Smooth muscle cell (in vitro differentiated cells): ENCODE data around the gene SLC46A3. TPM values are rescaled to one million over a fixed set of nuclear protein-coding genes. Genes with fewer than 3 reads are reported as not detected.
A peak's percentile ranks its signal among the peaks of the same experiment; 100 is the strongest.

Experiments
- DNase-seq: peaks from one replicate; lab custom pipeline; 2025; ENCODE audit not compliant: unreplicated experiment; lab: John Stamatoyannopoulos, UW
- H2AFZ ChIP-seq: fragments of 200-600 bp; sonication (generic); 2 replicates; pipeline ENCODE4 v1.6.0; 2016; ENCODE audit warnings: antibody characterized with exemption, low read depth, mild to moderate bottlenecking
- H3F3A ChIP-seq: fragments of 200-600 bp; sonication (generic); 2 replicates; pipeline ENCODE4 v1.6.0; 2017; ENCODE audit warnings: antibody characterized with exemption, low read depth
- H3K27ac ChIP-seq: fragments of 200-600 bp; sonication (generic); 2 replicates; pipeline ENCODE4 v1.5.1; 2016; ENCODE audit warnings: low read depth, mild to moderate bottlenecking
- H3K27me3 ChIP-seq: fragments of 200-600 bp; sonication (generic); 2 replicates; pipeline ENCODE4 v1.6.1; 2016; ENCODE audit warnings: low read depth, mild to moderate bottlenecking
- H3K36me3 ChIP-seq: fragments of 200-600 bp; sonication (generic); 2 replicates; pipeline ENCODE4 v1.5.1; 2016; ENCODE audit warnings: low read depth
- H3K4me1 ChIP-seq: fragments of 200-600 bp; sonication (generic); 2 replicates; pipeline ENCODE4 v1.5.1; 2016; ENCODE audit warnings: low read depth
- H3K4me2 ChIP-seq: fragments of 200-600 bp; sonication (generic); 2 replicates; pipeline ENCODE4 v1.6.0; 2016; ENCODE audit warnings: mild to moderate bottlenecking
- H3K4me3 ChIP-seq: fragments of 200-600 bp; sonication (generic); 2 replicates; pipeline ENCODE4 v1.5.1; 2016; ENCODE audit warnings: mild to moderate bottlenecking
- H3K79me2 ChIP-seq: fragments of 200-600 bp; sonication (generic); 2 replicates; pipeline ENCODE4 v1.6.0; 2016; ENCODE audit warnings: low read depth, mild to moderate bottlenecking
- H3K9ac ChIP-seq: fragments of 200-600 bp; sonication (generic); 2 replicates; pipeline ENCODE4 v1.6.0; 2016; ENCODE audit warnings: low read depth
- H3K9me3 ChIP-seq: fragments of 200-600 bp; sonication (generic); replicated peaks from 2 replicates; pipeline ENCODE4 v1.5.1; 2016; ENCODE audit warnings: low read depth
- H4K20me1 ChIP-seq: fragments of 200-600 bp; sonication (generic); 2 replicates; pipeline ENCODE4 v1.6.0; 2016; ENCODE audit warnings: low read depth
- CTCF ChIP-seq: fragments of 200-600 bp; sonication (generic); IDR thresholded peaks from 2 replicates; pipeline ENCODE4 v1.5.1; 2017; ENCODE audit warnings: borderline replicate concordance, mild to moderate bottlenecking, antibody characterized with exemption; ENCODE audit not compliant: insufficient read depth, poor library complexity, severe bottlenecking
- WGBS: methylation state at CpG from one replicate; pipeline ENCODE4 v1.1.7; 2016; ENCODE audit warnings: low lambda C conversion rate; 5-methylcytosine and 5-hydroxymethylcytosine counted together
- polyA plus RNA-seq: library from polyadenylated mRNA; unstranded; fragments of >200 nt; fragmentation: Nextera tagmentation; extraction: Ambion mirVana; gene quantifications from 2 replicates; pipeline ENCODE4 v1.2.1, GENCODE V29; 2016
- total RNA-seq: library from RNA; depleted of rRNA; stranded (reverse); fragments of >200 nt; gene quantifications from 2 replicates; pipeline ENCODE4 v1.2.3, GENCODE V29; 2014

The SLC46A3 gene
- total and polyA plus RNA-seq, 2 experiments from 2014 or later: 11.2 to 20.2 TPM

- peaks cover 76% of the 10 kb centered on the region for H4K20me1 ChIP-seq
- no peaks in the 10 kb centered on the region for H3K9me3 ChIP-seq
- no peaks in the 10 kb centered on the region for H3K27me3 ChIP-seq
- peaks cover 62% of the 10 kb centered on the region for H3K36me3 ChIP-seq
- TF ChIP-seq CTCF: no peak
- H3K4me1 ChIP-seq: no peaks in the 10 kb centered on the region
- WGBS: 95% methylated on average over 9 of the region's 9 CpGs
- H3K9ac ChIP-seq: no peak overlapping the region
- peaks cover 65% of the 10 kb centered on the region for H3K79me2 ChIP-seq
- no peak for DNase-seq
- no peak overlapping the region for H3K4me3 ChIP-seq
- no peak overlapping the region for H3K27ac ChIP-seq
- H3F3A ChIP-seq: peaks cover 12% of the 10 kb centered on the region
- no peak overlapping the region for H2AFZ ChIP-seq
- no peak overlapping the region for H3K4me2 ChIP-seq
Observed at GRCh38 chr13:28666897-28667488, 51.8 kb downstream of the SLC46A3 start.

GRCh38 chr13:28659621-28659970 lies 59.2 kb downstream of the SLC46A3 start:
- no peak for DNase-seq
- TF ChIP-seq CTCF: no peak
- H4K20me1 ChIP-seq: peaks cover 47% of the 10 kb centered on the region
- H3K4me2 ChIP-seq: peak overlapping the region; percentile 93
- peaks cover 28% of the 10 kb centered on the region for H3K4me1 ChIP-seq
- H3K4me3 ChIP-seq: peak overlapping the region; percentile 71
- peaks cover 6% of the 10 kb centered on the region for H3K36me3 ChIP-seq
- no peak overlapping the region for H2AFZ ChIP-seq
- H3K27me3 ChIP-seq: no peaks in the 10 kb centered on the region
- H3K9me3 ChIP-seq: no peaks in the 10 kb centered on the region
- peaks cover 11% of the 10 kb centered on the region for H3F3A ChIP-seq
- H3K79me2 ChIP-seq: peaks cover 94% of the 10 kb centered on the region
- peak overlapping the region; percentile 88 for H3K9ac ChIP-seq
- peak overlapping the region; percentile 92 for H3K27ac ChIP-seq
- WGBS: 5% methylated on average over 4 of the region's 4 CpGs

GRCh38 chr13:28658796-28659620 lies 59.8 kb downstream of the SLC46A3 start, which contains the start of gene POMP:
Gene POMP, plus strand, starts transcription at chr13:28659130. Its CDS starts 55 bp downstream, at chr13:28659185.
- under 1% methylated on average over 64 of the region's 64 CpGs for WGBS
- TF ChIP-seq CTCF: no peak
- peaks cover 43% of the 10 kb centered on the region for H4K20me1 ChIP-seq
- peaks cover 8% of the 10 kb centered on the region for H3F3A ChIP-seq
- H3K27me3 ChIP-seq: no peaks in the 10 kb centered on the region
- peak; percentile 60 for DNase-seq
- peaks cover 28% of the 10 kb centered on the region for H3K4me1 ChIP-seq
- peaks cover 88% of the 10 kb centered on the region for H3K79me2 ChIP-seq
- peaks cover 5% of the 10 kb centered on the region for H3K36me3 ChIP-seq
- H3K9ac ChIP-seq: peak within 1 kb of the TSS; percentile 88
- H3K9me3 ChIP-seq: no peaks in the 10 kb centered on the region
- H2AFZ ChIP-seq: peak within 1 kb of the TSS; percentile 19
- H3K27ac ChIP-seq: peak within 1 kb of the TSS; percentile 92
- H3K4me2 ChIP-seq: peak within 1 kb of the TSS; percentile 93
- H3K4me3 ChIP-seq: peak within 1 kb of the TSS; percentile 71

- TF ChIP-seq CTCF: no peak
- whole genome bisulfite sequencing: 3% methylated on average over 8 of the region's 8 CpGs
- H3F3A ChIP-seq: peaks cover 5% of the 10 kb centered on the region
- peaks cover 28% of the 10 kb centered on the region for H3K4me1 ChIP-seq
- peaks cover 85% of the 10 kb centered on the region for H3K79me2 ChIP-seq
- no peaks in the 10 kb centered on the region for H3K9me3 ChIP-seq
- H2AFZ ChIP-seq: peak overlapping the region; percentile 19
- DNase-seq: no peak
- peaks cover 38% of the 10 kb centered on the region for H4K20me1 ChIP-seq
- H3K4me2 ChIP-seq: peak overlapping the region; percentile 93
- peak overlapping the region; percentile 71 for H3K4me3 ChIP-seq
- no peaks in the 10 kb centered on the region for H3K27me3 ChIP-seq
- H3K9ac ChIP-seq: peak overlapping the region; percentile 88
- peak overlapping the region; percentile 92 for H3K27ac ChIP-seq
- H3K36me3 ChIP-seq: peaks cover 5% of the 10 kb centered on the region
Observed at GRCh38 chr13:28658539-28658795, 60.3 kb downstream of the SLC46A3 start.
